ENCODE measurements around the gene CDS2.
"Not testable (repeated sequence)": the region's sequence is repeated elsewhere in the genome, so short reads cannot be mapped to it uniquely, and the experiment has no call there.

The CDS2 gene

DNA sequence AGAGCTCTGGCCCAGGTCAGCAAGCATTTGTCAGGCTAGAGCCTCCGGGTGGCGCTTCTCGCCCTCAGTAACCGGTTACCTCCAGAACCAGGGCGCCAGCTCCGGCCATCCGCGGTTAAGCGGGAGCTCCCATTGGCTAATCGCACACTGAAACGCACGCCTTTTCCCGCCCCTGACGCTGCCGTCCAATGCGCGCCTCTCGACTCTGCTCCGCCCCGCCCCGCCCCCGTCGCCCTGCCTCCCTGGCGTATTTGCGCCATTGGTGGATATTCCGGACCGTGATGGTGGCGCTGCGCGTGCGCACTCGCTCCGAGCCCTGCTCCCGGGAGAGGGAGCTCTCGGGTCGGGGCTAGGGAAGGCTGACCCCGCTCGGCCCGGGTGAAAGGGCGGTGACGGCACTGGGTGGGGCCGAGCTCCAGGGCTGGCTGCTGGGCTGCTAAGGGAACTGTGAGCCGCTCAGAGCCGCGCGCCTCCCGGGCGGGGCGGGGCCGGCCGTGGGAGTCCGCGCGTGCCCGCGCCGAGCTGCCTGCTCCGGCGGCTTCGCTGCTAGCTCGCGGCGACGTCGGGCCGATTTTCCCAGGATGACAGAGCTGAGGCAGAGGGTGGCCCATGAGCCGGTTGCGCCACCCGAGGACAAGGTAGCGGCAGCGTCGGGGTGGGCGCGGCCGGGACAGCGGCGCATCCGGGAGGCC, at the start of gene CDS2:
Gene CDS2, plus strand, starts transcription at position 497 of the 692 bp plus-strand sequence. Its CDS starts 85 bp downstream, at position 582.
- DNase-seq: peak; percentile 99

DNA sequence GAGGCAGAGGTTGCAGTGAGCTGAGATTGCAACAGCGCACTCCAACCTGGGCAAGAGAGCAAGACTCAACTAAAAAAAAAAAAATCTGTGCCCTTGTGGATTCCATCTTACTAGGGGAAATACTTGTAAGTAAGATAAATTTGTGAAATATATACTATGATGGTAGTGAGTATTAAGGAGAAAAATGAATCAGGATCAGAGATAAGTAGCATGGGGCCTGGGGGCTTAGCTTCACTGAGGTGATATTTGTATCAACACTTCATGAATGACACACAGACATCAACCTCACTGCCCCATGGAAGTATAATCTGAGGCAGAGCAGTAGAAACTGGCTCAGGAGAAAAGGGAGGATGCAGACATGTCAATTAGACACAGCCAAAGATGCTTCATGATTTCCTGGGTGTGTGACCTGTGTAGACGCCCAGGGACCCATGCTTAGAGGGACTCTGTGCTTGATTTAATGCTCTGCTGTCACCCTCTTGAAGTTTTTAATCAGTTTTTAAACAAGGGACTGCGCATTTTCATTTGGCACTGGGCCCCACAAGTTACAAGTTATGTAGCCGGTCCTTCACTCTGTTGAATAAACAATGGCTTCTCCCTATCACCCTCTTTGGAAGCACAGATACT, 48.9 kb upstream of the CDS2 start:
- peak; percentile 72 for DNase-seq

DNA sequence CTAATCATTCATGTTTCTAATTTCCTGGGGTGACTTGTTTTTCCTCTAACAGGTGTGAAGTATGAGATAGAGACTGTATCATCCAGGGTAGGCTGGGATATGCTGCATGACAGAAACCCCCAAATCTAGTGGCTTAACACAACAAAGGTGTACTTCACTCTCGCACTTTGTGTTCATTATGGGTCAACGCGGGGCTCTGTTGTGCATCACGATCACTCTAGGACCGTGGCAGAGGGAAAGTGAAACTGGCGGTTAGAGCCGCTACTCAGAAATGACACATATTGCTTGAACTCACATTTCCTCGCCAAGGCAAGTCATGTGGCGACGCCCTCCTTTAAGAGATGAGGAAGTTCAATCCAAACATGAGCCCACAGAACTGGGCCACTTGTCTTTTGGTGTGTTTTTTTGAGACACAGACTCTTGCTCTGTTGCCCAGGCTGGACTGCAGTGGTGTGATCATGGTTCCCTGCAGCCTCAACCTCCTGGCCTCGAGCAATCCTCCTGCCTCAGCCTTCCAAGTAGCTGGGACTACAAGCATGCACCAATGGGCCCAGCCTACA, 48.3 kb upstream of the CDS2 start:
- peak; percentile 56 for DNase-seq

DNA sequence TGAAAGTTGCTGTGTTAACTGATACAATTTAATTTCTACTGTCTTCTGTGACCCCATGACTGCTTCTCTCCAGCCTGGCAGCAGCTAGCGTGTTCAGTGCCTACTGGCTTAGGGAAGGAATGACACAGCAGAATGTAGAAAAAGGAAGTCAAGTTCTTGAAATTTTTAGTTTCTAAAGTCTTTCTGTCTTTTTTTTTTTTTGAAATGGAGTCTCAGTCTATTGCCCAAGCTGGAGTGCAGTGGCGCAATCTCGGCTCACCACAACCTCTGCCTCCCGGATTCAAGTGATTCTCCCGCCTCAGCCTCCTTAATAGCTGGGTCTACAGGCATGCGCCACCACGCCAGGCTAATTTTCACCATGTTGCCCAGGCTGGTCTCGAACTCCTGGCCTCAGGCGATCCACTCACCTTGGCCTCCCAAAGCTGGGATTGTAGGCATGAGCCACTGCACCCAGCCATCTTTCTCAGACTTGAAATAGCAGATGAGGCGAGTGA, 46.4 kb upstream of the CDS2 start:
- DNase-seq: no peak

DNA sequence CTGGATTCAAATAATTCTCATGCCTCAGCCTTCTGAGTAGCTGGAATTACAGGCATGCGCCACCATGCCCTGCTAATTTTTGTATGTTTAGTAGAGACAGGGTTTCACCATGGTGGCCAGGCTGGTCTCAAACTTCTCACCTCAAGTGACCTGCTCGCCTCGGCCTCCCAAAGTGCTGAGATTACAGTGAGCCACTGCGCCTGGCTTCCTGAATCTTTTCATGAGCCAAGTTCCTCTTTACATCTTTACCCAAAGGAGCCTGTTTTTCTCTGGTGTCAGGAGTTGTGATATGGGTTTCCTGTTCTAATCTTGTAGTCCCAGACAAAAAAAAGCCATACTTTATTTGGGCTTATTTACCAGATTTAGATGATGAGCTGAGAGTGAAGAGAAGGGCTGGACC, 41.4 kb upstream of the CDS2 start:
- no peak for DNase-seq

DNA sequence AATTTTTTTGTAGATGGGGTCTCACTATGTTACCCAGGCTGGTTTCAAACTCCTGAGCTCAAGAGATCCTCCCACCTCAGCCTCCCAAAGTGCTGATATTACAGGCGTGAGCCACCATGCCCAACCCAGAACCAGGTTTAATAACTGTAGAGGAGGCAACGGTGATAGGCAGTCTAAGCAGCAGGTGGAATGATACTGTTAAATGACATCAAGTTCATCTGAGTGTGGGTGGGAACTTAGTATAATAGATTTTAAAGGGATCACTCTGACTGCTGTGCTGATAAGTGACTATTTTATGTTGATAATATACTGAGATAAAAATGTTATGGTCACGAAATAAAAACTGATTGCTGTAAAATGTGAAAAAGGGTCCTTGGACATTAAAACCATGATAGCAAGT, 38.1 kb upstream of the CDS2 start:
- no peak for DNase-seq

DNA sequence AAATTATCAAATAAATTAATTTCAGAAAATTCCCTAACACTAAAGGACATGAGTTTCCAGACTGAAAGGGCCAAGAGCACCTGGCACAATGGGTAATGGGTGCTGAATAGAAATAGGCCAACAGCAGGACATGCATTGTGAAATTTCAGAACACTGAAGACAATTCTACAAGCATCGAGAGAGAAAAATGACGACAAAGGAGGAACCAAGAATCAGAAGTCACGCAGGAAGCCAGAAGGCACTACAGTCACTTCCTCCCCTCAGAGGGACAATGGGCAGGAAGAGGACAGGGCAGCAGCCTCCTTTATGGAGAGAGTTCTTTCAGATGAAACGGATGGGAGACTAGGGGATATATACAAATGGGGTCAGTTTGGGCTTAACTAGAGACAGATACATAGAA, 36.6 kb upstream of the CDS2 start:
- DNase-seq: no peak

DNA sequence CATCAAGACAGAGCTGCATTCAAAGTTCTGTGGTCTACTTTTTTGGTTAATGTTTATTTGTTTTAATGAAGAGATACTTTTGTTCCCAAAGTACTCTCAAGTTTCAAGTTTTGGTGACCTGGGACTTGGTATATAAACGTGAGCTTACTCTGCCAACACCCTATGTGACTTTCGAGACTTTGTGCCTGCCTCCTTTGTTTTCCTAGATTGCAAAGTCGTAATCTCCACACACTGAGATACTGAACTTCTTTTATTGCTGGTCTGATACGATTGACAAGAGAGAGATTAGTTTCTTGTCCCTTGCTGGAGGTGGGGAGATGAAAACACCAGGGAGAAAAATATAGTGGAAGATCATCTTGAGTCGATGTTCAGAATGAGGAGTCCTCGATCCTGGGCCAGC, 34.9 kb upstream of the CDS2 start:
- DNase-seq: no peak

DNA sequence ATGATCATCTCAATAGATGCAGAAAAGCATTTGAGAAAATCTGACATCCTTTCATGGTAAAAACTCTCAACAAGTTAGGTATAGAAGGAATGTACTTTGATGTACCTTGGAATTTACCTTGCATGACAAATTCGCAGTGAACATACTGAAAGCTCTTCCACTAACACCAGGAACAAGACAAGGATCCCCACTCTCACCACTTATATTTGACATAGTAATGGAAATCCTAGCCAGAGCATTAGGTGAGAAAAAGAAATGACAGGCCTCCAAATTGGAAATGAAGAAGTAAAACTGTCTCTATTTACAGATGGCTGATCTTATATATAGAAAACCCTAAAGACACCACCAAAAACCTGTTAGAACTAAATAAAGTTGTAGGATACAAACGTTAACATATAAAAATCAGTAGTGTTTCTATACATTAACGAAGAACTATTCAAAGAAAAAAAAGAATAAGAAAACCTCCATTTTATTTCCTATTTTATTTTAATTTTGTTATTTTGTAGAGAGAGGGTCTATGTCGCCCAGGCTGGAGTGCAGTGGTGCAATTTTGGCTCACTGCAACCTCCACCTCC, 34.0 kb upstream of the CDS2 start:
- DNase-seq: no peak

DNA sequence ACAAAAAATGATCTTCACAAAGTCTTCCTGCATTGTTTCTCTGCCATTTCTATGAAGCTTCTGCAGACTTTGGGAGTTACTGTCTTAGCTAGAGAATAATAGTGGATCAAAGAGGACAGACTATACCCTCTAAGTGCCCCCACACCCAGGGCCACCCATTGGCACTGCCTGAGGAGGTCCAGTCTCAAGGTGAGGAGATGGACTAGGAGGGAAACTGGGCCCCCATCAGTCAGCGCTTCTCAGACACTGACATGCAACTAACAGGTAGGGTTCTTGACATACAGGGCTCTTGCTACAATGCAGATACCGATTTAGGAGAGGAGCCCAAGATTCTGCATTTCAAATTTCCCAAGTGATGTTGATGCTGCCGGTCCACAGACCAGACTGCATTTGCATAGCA, 31.4 kb upstream of the CDS2 start:
- no peak for DNase-seq

DNA sequence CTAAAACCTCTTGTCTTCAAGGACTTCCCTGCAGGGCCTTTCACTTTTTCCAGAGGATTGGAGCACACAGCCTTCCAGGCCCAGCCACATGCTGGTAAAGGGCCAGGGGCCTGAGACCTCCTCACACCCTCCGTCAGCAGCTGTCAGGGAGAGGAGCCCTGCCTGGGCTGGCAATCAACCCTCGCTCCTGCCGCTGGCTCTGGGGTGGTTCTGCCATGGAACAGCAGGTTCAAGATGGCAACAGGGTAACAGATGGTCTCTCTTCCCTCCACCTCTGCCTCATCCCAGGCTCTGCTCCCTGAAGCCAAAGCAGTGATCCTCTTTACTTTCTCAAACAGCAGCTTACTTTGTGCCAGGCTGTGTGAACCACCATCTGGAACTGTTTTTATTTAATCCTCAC, 30.9 kb upstream of the CDS2 start:
- no peak for DNase-seq

DNA sequence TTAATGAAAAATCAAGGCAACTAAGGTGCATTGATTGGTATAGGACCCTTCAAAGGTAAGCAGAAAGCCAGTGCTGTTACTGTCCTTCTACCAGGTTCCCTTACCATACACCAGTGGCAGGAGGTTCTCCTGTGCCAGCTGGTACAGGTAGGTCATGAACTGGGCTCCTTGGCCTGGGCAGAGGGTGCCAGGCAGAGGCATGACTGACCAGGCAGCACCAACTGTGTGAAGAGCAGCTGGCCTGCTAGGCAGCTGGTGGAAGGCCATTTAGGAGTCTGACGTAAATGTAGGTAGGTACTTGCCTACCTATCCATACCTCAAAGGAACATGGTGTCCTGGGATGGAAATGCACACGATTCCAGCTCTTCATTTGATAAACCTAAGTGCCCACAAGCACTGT, 30.3 kb upstream of the CDS2 start:
- no peak for DNase-seq

DNA sequence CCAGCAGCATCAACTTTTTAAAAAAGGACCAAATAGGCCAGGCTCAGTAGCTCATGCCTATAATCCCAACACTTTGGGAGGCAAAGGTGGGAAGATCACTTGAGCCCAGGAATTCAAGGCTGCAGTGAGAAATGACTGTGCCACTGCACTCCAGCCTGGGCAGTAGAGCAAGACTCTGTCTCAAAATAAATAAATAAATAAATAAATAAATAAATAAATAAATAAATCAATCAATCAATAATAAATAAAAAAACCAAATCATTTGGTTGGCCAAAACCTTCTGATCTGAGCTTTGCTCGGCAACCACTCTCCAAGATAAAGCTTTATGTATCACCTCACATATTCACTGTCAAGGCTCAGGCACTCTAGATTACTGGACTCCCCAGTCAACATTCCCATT, 27.8 kb upstream of the CDS2 start:
- DNase-seq: not testable (repeated sequence)

DNA sequence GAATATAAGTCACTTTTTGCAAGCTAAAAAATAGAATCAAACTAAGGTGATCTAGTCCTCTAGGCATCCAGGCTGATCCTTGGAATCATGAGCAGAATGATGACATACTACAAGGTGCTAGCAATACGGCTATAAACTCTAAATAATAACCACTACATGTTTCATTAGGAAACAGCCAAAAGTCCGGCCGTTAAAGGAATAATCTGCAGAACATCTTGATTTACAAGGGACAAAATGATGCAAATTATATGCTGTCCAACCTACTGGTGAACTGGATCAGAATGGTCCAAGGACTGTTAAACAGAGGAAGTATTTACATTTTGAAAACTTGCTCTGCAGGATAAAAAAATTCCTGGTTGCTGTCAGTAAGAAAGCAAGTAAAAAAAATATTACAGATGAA, 26.9 kb upstream of the CDS2 start:
- DNase-seq: not testable (repeated sequence)

DNA sequence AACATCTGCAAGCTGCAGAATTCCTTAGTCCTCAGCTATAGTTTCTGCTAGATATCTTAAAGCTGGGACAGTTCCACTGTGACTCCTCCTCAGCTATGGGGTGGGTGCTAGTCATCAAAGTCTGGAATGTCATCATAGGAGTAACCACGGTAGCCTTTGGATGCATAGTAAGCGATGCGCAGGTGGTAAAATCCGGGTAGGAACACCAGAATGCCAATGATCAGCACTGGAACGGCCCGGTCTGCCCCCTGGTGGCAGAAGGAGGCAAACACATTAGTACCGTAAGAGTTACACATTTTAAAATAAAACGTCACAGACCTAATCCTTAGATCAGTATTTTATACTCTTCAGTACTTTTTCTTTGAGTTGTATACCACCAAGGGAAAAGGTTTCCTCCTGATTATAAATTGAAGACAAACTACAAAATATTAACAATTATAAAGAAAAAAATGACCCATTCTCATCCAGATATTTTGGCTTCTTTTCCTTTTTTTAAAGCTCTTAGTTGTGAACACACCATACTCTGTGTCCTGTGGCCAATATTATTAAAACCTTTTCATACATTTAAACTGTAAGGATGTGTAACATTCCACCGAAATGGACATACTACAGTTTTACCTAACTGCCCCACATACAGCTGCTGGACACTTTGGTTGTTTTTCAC, 26.0 kb upstream of the CDS2 start:
- peak; percentile 86 for DNase-seq

DNA sequence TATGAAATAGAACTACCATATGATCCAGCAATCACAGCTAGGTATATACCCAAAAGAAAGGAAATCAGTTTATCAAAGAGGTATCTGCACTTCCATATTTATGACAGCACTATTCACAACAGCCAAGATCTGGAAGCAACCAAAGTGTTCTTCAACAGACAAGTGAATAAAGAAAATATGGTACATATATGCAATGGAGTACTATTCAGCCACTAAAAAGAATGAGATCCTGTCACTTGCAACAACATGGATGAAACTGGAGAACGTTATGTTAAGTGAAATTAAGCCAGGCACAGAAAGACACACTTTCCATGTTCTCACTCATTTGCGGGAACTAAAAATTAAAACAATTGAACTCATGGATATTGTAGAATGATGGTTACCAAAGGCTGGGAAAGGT, 22.3 kb upstream of the CDS2 start:
- no peak for DNase-seq

DNA sequence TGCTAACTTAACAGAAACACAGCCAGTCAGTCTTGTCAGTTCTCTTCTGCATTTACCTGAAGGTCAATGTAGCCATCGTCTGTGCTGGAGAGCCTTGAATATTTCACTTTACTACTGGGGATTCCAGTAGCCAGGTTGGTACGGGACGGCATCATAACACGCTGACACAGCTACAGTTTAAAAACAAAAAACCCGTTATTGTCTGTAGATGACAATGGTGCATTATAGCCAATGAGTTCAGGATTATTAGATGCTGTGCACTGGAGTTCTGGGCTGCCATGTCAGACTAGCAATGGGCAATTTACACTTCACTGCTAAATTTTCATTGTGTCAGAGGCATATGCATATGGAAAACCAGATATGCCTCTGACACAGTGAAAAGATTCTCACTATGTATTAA, 17.5 kb upstream of the CDS2 start:
- DNase-seq: no peak

DNA sequence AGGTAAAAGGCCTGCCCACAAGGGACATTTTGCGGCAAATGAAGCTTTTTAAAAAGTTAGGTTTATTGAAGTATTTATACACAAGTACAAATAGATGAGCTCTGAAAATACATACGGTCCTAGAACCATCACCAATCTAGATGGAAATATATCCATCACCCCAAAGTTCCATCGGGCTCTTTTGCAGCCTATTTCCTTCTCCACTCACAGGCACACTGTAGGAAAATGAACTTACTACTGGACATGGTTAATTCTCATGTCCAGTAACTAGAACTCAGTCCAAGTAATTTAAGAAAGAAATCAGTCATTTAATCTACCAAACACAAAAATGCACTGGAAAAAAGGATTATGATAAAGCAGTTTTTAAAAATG, 13.2 kb upstream of the CDS2 start:
- DNase-seq: peak; percentile 57

DNA sequence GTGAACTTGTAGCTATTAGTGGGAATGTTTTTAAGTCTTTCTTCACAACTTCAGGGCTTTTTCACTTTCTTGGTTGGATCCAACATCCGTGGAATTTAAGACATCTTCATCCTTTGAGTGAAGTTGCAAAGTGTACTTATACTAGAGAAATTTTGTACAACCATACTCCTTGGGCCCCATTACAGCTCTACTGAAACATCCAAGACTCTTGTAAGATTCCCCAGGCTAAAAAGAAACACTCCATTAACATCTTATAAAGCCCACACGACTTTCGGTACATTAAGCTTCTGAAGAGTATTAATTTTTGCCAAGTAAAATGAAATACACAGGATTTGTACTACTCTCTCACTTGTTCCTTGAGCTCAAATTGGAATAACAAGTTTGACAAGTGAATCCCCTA, 12.4 kb upstream of the CDS2 start:
- no peak for DNase-seq

DNA sequence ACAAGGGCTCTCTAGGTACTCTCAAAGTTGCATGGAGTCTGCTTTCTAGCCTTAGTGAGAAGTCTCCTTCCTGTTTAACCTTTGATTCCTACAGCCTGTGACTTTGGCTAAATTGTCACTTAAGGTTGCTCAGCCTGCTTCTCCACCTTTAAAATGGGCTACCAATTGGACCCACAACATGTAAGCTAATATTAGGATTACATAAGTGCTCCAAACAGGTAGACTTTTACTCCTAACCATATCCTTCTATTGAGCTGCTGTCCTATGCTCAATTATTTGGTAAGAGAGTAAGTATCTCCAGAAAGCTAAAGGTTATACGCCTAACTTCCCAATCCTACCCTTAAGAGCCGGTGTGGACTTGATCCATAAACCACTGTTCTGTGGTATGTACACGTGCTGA, 9.9 kb upstream of the CDS2 start:
- no peak for DNase-seq

DNA sequence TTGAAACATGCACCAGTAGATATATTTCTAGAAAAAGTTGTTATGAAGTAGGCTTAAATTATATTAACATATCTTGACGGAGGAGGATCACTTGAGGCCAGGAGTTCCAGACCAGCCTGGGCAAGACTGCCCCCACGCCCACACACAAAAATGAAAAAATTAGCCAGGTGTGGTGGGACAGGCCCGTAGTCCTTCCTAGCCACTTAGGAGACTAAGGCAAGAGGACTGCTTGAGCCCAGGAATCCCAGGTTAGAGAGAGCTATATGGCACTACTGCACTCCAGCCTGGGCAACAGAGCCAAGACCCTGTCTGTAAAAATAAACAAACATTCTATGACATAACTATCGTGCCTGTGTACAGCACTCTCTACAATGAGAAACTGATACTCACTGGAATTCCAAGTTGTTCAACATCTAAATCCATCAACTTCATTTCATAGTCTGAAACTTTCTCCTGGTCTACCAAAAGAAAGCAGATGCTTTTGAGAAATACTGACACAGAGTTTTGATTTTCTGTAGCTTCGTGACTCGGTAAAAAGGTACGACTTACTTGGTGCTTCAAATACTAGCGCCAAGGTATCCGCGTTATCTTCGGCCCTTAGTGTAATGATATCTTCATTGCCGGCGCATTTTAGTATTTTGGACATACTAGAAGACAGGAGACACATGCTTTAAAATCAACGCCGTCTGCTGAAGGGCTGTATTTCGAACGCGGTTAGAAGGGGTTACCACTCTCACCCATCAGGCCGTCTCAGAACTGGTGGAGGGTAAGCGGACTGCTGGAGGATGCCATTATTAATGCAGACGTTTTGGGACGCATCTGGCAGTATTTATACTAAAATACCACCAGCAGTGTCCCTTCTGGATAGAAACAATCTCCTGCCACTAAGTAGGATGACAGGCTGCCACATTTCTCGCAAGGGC, 8.3 kb upstream of the CDS2 start:
- no peak for DNase-seq

DNA sequence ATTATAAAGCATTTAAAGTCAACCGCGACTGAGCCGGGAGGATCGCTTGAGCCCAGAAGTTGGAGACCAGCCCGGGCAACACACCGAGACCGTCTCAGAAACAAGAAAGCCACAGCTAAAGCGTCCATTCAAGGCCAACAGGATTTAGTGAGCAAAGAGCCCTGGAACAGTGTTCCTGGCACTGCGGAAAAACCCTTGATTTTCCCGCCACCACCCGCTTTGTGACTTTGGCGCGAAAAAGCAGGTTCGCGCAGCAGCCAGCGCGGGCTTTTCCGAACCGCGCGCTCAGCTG, 7.7 kb upstream of the CDS2 start:
- DNase-seq: no peak

Data from NCI-H510A treated with DMSO at 0.1 percent for 48 hours (cell line).